ENCODE measurements around the gene FHOD3. TPM values are rescaled to one million over a fixed set of nuclear protein-coding genes. Genes with fewer than 3 reads are reported as not detected.

The FHOD3 gene
- total and polyA plus RNA-seq, 2 of the 4 experiments (the other 2 are of a cell fraction), result 14.6 to 16.0 TPM

- Histone ChIP-seq H3K27ac (ENCODE audit: insufficient read depth, low read length) (no peak overlapping the region), H3K9ac (ENCODE audit: low read depth, low read length) (no peak overlapping the region), H3K27me3 (ENCODE audit: control insufficient read depth, insufficient read depth, low read length) (no peaks in the 10 kb centered on the region), H3K4me3 (ENCODE audit: insufficient read depth, low read depth, low read length) (no peak overlapping the region), H3K9me1 (ENCODE audit: insufficient read depth, low read length) (peaks cover 15% of the 10 kb centered on the region), H2AK5ac (ENCODE audit: low read depth, low read length) (no peak overlapping the region), H3K18ac (ENCODE audit: low read depth, low read length) (no peak overlapping the region), H2BK5ac (ENCODE audit: low read depth, low read length, poor library complexity, severe bottlenecking) (no peak overlapping the region), H3K4ac (ENCODE audit: low read depth, low read length) (no peak overlapping the region), H4K91ac (ENCODE audit: insufficient read depth, low read depth, low read length) (no peak overlapping the region), H3K4me2 (ENCODE audit: low read depth, low read length) (no peak overlapping the region), H3K79me1 (ENCODE audit: low read depth in 1 of 2, low read length in 2 of 2) (0 out of 4 replicates have a peak, but pooled peaks cover 0 to under 1% of the 10 kb centered on the region in 2 experiments), H2AFZ (replicated peaks; ENCODE audit: low read length, poor library complexity) (no peak overlapping the region), H4K8ac (ENCODE audit: low read depth in 2 of 2, low read length in 2 of 2) (no peak overlapping the region), H4K5ac (ENCODE audit: low read depth, low read length) (no peak overlapping the region), H2BK120ac (ENCODE audit: low read depth, low read length) (no peak overlapping the region), H3K14ac (replicated peaks; ENCODE audit: low read depth, low read length) (no peak overlapping the region), H2BK20ac (ENCODE audit: low read depth, low read length) (no peak overlapping the region), H3K56ac (ENCODE audit: extremely low read depth, insufficient read depth, low read length) (no peak overlapping the region), H2BK15ac (ENCODE audit: low read depth, low read length) (no peak overlapping the region), H4K20me1 (ENCODE audit: insufficient read depth, low read length) (no peaks in the 10 kb centered on the region), H3K9me3 (ENCODE audit: control insufficient read depth, insufficient read depth, low read length) (no peaks in the 10 kb centered on the region), H3K4me1 (ENCODE audit: control insufficient read depth, insufficient read depth, low read length) (peaks cover 11% of the 10 kb centered on the region), H3K23ac (ENCODE audit: low read depth, low read length) (no peak overlapping the region), H2AK9ac (replicated peaks; ENCODE audit: low read depth, low read length, poor library complexity) (no peak overlapping the region), H3K36me3 (ENCODE audit: control insufficient read depth, insufficient read depth, low read length) (no peaks in the 10 kb centered on the region)
- in situ Hi-C loops (cut with MboI; ENCODE audit: low sequenced_read_pairs) (no loop called here), dilution Hi-C loops (cut with HindIII; ENCODE audit: low sequenced_read_pairs, unreplicated experiment) (no loop called here), intact Hi-C loops (cut with micrococcal nuclease) (loop anchor here (10.0 kb wide), 1 partner anchor 574 kb away; no protein-coding TSS in a partner anchor)
- ChIA-PET POLR2A (ENCODE audit: unreplicated experiment) (no interaction called here), CTCF (no interaction called here)
- no TSS peak for BruUV-seq (replicated peaks)
- DNase-seq (no peak), ATAC-seq (ENCODE audit: low read depth) (no peak)
- no CpG with 5 or more reads among the region's 1 CpG for WGBS, 2 experiments (ENCODE audit: extremely low coverage in 2 of 2, insufficient read length in 1 of 2)
- TF ChIP-seq MAZ (IDR thresholded peaks at IDR 0.05; ENCODE audit: borderline replicate concordance, low read depth, low read length) (no peak), MXI1 (IDR thresholded peaks at IDR 0.05; ENCODE audit: borderline replicate concordance, low read depth, low read length) (no peak), MAFK (IDR thresholded peaks at IDR 0.05; ENCODE audit: low read depth, low read length) (no peak), BHLHE40 (IDR thresholded peaks at IDR 0.05; ENCODE audit: low read depth, low read length) (no peak)
- TF ChIP-seq, protein P1, sequence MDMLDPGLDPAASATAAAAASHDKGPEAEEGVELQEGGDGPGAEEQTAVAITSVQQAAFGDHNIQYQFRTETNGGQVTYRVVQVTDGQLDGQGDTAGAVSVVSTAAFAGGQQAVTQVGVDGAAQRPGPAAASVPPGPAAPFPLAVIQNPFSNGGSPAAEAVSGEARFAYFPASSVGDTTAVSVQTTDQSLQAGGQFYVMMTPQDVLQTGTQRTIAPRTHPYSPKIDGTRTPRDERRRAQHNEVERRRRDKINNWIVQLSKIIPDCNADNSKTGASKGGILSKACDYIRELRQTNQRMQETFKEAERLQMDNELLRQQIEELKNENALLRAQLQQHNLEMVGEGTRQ (IDR thresholded peaks at IDR 0.05; ENCODE audit: low read depth, low read length), result no peak
Measured at GRCh38 chr18:36668349-36668748, 370.8 kb downstream of the FHOD3 start.

Data from IMR-90 (cell line).